GM19455 (cell line): ENCODE results near the gene SNRK.

Experiments used
- ATAC-seq: cut with Tn5 transposase; IDR thresholded peaks from one replicate; pipeline ENCODE4 v1.9.1; 2021; ENCODE audit not compliant: unreplicated experiment

Gene SNRK

GRCh38 chr3:43369404-43370292, 83.3 kb downstream of the SNRK start:
- no peak for ATAC-seq

GRCh38 chr3:43370293-43370980, 84.1 kb downstream of the SNRK start:
- ATAC-seq = no peak

DNA sequence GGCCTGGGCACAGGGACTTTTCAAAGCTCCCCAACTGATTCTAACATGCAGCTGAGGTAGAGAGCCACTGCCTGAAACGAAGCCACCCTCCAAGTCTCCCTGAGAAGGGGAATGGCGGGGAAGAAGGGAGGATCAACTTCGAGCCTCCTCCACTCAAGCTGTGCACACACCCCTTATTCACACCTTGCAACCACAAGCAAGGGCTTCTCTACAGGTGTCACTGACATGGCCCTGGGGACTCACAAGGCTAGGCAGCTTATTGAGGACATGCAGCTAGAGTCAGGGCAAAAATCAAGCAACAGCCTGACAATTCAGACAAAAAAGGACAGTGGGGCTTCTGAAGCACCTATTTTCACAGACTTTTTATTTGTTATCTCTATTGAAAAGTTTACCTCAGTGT, 85.2 kb downstream of the SNRK start:
- ATAC-seq = no peak

DNA sequence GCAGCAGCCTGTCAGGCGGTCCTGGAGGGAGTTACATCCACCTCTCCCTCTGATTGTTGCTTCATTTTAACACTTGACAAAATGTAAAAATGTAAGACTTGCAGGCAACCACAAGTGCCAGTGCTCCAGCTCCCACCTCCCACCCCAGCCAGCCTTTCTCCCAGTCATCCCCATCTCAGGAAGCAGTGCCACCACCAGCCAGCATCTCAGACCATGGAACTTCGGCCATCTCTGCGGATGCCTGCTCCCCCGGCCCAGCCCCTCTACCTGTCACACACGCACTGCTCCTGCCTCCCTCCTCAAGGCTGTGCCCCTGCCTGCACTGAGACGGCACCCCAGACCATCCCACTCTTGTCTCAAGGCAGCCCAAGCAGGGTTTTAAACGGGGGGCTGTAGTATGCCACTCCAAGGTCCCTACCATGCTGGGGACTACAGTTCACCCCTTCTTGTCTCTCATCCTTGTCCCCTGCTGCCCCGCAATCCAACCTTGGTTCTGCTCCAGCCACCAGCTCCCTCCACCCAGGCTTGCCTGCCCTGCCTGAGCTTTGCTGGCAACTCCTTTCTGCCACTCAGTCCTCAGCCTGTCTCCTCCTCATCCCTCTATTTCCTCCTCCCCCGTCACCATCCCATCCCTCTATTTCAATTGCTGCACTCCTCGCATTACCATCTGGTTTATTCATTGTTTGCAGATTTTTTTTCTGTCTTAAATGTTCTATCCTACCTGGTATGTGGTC, 85.8 kb downstream of the SNRK start:
- no peak for ATAC-seq

DNA sequence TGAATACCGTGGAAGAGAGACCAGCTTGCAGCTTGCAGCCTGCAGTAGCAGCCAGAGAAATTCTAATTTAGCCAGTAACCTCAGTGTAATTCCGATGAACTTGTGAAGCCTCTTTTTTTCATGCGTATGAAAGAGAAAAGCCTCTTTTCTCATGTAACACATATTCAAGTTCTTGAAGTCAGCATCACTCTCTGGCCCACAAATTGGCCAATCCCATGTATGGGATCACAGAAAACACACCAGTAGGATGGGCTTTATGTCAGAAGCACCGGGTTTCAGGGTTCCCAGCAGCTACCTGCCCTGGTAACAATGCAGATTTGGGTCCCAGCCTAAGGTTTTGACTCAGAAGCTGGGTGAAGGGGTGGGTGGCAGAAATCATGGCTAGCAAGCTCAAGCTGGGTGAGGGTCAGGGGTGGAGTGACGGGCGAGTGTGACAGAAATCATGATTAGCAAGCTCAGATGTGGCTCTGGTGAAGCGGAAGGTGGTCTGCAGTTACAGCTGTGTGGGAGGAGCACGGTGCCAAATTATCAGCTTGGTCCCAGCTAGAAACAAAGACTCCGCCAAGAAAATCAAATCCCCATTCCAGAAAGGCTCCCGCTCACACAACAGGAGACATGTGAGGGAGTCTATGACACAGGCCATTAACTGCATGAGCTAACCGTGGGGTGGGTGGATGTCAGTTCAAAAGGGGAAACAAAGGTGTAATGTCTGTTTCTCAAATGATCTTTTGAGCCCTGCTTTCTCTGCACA, 86.6 kb downstream of the SNRK start:
- no peak for ATAC-seq

- no peak for ATAC-seq
Observed at GRCh38 chr3:43373560-43373928, 87.2 kb downstream of the SNRK start.

DNA sequence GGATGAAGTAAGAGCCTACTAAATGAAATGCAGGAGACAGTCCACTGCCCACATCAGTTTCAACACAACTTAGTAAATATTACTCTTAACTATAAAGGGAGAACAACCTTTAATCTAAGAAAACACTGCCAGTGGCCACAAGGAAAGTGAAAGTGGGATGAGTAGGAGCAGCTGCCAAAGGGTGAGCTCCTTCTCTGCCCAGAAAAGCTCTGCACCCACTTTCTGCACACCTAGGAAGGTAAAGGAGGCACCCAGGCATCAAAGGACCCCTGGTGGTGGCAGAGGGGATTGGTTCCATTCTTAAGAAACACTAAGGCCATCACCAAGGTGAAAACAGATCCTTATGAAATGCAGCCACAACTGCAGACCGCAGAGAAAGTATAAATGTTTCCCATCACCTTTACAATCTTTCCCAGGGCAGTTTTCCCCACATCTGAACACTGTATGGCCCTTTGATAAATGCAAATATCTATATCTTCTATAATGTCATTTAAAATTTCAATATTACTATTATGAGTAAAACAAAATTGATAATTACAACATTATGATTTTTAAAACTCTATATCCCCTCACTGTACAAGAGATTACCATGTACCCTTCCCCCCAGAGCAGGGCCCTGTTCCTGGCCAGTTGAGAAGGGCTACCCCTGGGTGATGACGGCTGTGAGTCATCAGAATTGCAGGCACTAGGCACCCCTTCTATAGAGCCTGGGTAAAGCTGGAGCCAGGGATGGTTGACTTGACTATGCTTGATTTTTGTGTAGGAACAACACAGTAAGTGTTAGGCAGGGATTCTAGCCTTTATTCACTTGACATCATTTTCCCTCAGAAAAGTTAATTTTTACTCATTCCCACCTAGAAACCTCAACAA, 92.0 kb downstream of the SNRK start:
- ATAC-seq = peak; percentile 85

DNA sequence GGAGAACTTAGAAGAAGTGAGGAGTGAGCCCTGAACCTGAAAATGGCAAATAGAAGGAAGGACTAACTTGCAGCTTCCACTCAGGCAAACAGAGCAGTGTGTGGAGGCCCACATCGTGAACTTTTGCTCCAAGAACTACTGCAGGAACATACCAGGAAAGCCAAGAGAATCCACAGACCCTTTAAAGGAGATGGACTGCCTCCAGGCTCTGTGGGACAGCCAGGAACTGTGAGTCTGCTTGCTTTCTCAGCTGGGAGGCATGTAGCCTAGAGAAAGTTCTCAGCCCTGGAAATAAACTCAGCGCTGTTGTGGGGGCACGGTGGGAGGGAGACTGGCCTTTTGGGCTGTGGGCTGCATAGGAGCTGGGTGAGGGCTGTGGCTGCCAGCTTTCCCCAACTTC, 93.0 kb downstream of the SNRK start:
- ATAC-seq = no peak

GRCh38 chr3:43388175-43388574, 101.8 kb downstream of the SNRK start:
- ATAC-seq = no peak

DNA sequence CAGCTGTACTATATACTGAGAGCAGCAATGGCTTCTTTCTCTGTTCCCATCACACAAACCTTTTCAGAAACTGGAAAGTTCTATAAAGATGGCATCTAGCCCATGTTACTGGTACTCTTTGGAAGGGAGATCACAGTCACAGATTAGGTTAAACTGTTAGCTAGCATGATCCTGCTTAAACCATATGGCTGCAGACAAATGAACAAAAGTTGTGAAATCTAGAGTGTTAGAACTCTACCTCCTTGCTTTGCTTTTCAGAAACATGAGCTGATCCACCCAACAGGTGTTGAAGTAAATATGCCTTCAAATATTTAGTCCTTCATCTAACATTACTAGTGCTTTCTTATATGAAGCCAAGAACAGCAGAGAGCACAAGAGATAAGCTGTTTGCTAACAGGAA, 102.6 kb downstream of the SNRK start:
- no peak for ATAC-seq

DNA sequence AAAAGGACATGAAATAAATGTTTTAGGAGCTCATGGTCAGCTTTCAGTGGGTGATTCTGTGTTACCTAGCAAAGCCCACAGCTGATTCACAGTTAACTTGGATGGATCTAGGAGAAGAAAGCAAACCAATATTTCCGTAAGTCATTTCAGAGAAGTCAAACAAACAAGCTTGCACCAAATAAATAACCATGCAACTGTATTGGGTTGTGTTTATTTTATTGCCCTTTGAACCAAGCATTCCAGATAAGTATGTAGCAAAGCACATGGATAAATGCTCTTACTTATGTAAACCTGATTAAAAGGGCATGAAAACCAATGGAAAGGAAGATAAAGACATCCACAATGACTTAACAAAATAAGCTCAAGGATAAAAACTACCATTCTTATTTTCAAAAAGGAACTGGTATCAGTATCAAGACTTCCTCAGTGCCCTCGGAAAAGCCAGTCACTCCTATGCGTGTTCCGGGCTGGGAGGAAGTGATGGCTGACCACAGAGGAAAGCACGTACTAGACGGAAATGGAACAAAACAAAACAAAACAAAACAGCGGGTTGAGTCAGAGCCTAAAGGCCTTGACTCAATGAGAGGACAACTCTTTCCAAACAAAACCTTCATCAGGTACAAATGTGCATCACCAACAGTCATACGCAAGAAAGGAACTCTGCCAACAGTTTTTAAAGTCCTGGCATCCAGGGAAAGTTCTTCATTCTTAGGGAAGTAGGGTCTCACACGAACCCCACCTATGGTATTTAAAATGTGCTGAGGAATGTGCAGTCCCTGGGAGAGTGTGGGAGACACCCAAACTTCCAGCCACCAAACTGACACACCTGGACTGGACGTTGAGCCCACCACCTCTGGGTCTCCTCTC, 103.3 kb downstream of the SNRK start:
- no peak for ATAC-seq

GRCh38 chr3:43390255-43390588, 103.9 kb downstream of the SNRK start:
- ATAC-seq = no peak

DNA sequence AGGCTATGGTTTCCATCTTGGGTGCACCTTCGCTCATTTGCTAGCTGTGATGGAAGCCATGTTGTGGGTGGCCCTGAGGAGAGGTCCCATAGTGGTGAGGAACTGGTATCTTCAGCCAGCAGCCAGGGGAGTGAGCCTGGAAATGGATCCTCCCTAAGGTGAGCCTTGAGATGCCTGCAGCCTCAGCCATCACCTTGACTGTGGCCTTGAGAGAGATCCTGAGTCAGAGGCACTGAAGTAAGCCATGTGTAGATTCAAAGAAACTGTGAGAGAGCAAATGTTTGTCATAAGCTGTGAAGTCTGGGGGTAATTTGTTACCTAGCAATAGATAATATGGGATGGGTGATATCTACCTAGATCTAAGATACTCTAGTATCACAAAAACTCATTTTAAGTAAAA, 105.3 kb downstream of the SNRK start:
- ATAC-seq = no peak

DNA sequence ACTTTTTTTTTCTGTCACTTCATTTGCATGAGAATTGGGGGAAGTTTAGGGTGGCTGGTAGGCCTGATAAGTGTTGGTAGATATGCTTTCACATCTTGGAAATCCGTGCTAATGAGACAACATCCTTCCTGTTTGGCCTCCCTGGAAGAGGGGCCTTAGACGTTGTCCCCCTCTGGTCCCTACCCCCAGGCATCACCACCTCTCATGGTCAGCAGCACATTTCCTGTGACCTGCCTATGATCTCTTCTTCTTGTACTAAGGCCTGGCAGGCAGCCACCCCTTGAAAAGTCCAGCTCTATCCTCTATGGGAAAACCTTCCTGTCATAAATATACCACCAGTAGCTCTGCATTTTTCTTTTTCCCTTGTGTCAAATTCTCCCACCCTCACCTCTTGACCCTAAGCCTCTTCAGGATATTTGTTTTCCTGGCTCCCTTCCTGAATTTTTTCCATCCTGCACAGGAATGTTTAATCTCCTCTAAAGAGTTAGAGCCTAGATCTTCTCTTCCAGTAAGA, 107.8 kb downstream of the SNRK start:
- ATAC-seq = no peak

- ATAC-seq = no peak
Observed at GRCh38 chr3:43399034-43399433, 112.7 kb downstream of the SNRK start.

DNA sequence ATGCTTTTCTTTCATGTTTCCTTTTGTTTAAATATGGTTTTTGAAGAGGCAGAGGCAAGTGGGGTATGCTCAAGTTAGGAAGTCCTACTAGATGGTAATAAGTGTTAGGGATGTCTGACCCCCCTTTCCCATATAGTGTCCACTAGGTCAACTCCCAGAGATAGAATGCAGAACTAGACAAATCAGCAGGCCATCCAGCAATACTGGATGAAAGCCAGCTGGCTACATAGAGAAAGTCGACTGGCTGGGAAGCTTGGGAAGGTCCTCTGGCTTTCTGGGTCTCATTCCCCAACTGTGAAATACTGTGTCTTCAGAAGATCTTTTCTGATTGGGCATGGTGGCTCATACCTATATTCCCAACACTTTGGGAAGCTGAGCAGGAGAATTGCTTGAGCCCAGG, 113.8 kb downstream of the SNRK start:
- no peak for ATAC-seq
